Liver (tissue), 3 donors: ENCODE measurements around the gene PITPNC1.

Experiments used
- TAF1 ChIP-seq: conservative IDR thresholded peaks from 2 replicates; pipeline ENCODE4 v1.6.1; 2016; ENCODE audit warnings: antibody characterized with exemption, mild to moderate bottlenecking
- YY1 ChIP-seq: IDR thresholded peaks from 2 replicates; pipeline ENCODE4 v1.6.1; 2016; ENCODE audit warnings: antibody characterized with exemption, mild to moderate bottlenecking
- TF ChIP-seq, protein P1 (sequence below): fragments of 150-350 bp; IDR thresholded peaks from 2 replicates; pipeline ENCODE4 v1.5.1; 2017; ENCODE audit warnings: improper control_type of control experiment, low read depth, low read length; ENCODE audit not compliant: missing input control
- TF ChIP-seq, protein P2 (sequence below): IDR thresholded peaks from 2 replicates; pipeline ENCODE4 v1.6.1; 2016; ENCODE audit warnings: antibody characterized with exemption
- donor health status: healthy.
- donor health status: healthy.

DNA sequence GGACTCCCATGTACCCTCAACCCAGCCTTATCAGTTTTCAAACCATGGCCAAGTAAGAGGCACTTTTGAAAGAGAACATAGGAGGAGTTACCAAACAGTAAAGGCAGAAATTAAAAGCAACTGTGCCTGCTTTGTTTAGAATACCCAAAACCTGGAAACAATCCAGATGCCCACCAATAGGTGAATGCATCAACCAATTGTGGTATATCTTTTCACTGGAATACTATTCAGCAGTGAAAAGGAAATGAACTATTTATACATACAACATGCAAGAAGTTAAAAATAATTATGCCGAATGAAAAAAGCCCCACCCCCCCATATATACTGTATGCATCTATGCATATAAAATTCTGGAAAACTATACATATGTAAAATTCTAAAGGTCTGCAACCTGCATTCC, 37.0 kb downstream of the PITPNC1 start:
- TF ChIP-seq, protein P1, sequence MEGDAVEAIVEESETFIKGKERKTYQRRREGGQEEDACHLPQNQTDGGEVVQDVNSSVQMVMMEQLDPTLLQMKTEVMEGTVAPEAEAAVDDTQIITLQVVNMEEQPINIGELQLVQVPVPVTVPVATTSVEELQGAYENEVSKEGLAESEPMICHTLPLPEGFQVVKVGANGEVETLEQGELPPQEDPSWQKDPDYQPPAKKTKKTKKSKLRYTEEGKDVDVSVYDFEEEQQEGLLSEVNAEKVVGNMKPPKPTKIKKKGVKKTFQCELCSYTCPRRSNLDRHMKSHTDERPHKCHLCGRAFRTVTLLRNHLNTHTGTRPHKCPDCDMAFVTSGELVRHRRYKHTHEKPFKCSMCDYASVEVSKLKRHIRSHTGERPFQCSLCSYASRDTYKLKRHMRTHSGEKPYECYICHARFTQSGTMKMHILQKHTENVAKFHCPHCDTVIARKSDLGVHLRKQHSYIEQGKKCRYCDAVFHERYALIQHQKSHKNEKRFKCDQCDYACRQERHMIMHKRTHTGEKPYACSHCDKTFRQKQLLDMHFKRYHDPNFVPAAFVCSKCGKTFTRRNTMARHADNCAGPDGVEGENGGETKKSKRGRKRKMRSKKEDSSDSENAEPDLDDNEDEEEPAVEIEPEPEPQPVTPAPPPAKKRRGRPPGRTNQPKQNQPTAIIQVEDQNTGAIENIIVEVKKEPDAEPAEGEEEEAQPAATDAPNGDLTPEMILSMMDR = no peak
- TF ChIP-seq, protein P2, sequence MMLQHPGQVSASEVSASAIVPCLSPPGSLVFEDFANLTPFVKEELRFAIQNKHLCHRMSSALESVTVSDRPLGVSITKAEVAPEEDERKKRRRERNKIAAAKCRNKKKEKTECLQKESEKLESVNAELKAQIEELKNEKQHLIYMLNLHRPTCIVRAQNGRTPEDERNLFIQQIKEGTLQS = no peak
- TF ChIP-seq TAF1 = no peak
- TF ChIP-seq YY1 = no peak
